A549 (cell line): ENCODE measurements around the gene SHANK2.

Source experiments
- CEBPB ChIP-seq, 2 experiments: fragments of >200 bp in 1 of 2; sonication (Bioruptor Twin) in 1 of 2; formaldehyde crosslinking in 1 of 2; IDR thresholded peaks; 2 replicates each; pipeline ENCODE4 v1.6.1; 2012 to 2016
- CTCF ChIP-seq: fragments of >200 bp; sonication (Bioruptor Twin); formaldehyde crosslinking; IDR thresholded peaks from 3 replicates; pipeline ENCODE4 v1.5.1; 2016
- HDAC2 ChIP-seq: fragments of 200-600 bp; sonication (generic); IDR thresholded peaks from 2 replicates; pipeline ENCODE4 v1.6.1; 2016
- KDM1A ChIP-seq: fragments of 200-600 bp; sonication (generic); IDR thresholded peaks from 2 replicates; pipeline ENCODE4 v1.6.1; 2016; ENCODE audit warnings: low read depth, mild to moderate bottlenecking
- KDM5A ChIP-seq: fragments of 200-600 bp; sonication (generic); IDR thresholded peaks from 2 replicates; pipeline ENCODE4 v1.6.1; 2016; ENCODE audit warnings: antibody characterized with exemption, mild to moderate bottlenecking
- MAX ChIP-seq: IDR thresholded peaks from 2 replicates; pipeline ENCODE4 v1.6.1; 2012
- NFE2L2 ChIP-seq: fragments of 150-350 bp; conservative IDR thresholded peaks from 2 replicates; pipeline ENCODE4 v1.6.1; 2014; ENCODE audit warnings: low read length
- POLR2A ChIP-seq: IDR thresholded peaks from 2 replicates; pipeline ENCODE4 v1.6.1; 2012; ENCODE audit warnings: mild to moderate bottlenecking, low read length
- ZFP36 ChIP-seq: fragments of 450-650 bp; IDR thresholded peaks from 2 replicates; pipeline ENCODE4 v1.6.1; 2014; ENCODE audit warnings: borderline replicate concordance; ENCODE audit not compliant: partially characterized antibody
- ZNF302 ChIP-seq: fragments of 250-450 bp; sonication (Bioruptor Pico); IDR thresholded peaks from 2 replicates; pipeline ENCODE4 v1.9.0; 2021; ENCODE audit warnings: inconsistent platforms, mild to moderate bottlenecking, moderate library complexity
- TF ChIP-seq, protein P1 (sequence below): IDR thresholded peaks from 2 replicates; pipeline ENCODE4 v1.6.1; 2012; ENCODE audit warnings: low read depth, borderline replicate concordance

DNA sequence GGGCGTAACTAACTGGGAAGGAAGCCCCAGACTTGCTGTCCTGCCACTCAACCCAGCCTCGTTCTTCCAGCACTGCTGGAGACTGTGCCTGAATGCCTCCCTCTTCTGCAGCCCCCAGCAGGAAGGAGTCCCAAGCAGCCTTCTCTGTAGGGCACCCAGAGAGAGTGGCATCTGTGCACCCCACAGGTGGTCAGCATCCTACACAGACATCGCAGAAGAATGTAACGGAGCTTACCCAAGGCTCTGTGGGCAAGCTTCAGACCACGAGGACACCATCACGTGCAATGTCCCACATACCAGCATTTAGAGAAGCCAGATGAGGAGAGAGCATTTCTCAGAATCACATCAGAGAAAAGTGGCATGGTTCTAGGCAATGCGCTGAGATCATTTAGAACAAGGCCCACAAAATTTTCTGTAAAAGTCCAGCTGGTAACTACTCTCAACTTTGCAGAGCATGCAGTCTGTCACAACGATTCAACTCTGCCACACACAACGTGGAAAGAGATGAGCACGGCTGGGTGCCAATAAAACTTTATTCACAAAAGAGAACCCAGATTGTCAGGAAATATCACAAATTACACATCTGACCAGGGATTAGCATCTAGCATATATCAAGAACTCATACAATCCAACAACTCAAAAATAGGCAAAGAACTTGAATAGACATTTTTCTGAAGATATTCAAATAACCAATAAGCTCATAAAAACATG, 33.4 kb downstream of the SHANK2 start:
- TF ChIP-seq ZNF302 (CRISPR knock-in tag): no peak
- TF ChIP-seq KDM5A: no peak
- TF ChIP-seq CTCF: no peak
- no peak for TF ChIP-seq POLR2A
- TF ChIP-seq NFE2L2: no peak
- no peak for TF ChIP-seq ZFP36
- TF ChIP-seq CEBPB (IDR thresholded peaks at IDR 0.05): no peak
- no peak for TF ChIP-seq MAX
- TF ChIP-seq KDM1A: no peak
- TF ChIP-seq, protein P1, sequence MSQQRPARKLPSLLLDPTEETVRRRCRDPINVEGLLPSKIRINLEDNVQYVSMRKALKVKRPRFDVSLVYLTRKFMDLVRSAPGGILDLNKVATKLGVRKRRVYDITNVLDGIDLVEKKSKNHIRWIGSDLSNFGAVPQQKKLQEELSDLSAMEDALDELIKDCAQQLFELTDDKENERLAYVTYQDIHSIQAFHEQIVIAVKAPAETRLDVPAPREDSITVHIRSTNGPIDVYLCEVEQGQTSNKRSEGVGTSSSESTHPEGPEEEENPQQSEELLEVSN: no peak
- TF ChIP-seq HDAC2: no peak
